Stimulated activated CD8-positive, alpha-beta memory T cell treated with anti-CD3 and anti-CD28 coated beads, Interleukin-7, amount 100 ng/mL, for 1 hour (primary cell): ENCODE results near the gene ELAC2.

Experiments
- DNase-seq, 2 donors: peaks; one replicate each; pipeline ENCODE4 v3.0.0-alpha.2; 2020; ENCODE audit warnings: low read depth in 2 of 2

ELAC2 gene

GRCh38 chr17:13017655-13018459 is at the start of gene ELAC2:
Gene ELAC2 (minus strand): TSS chr17:13018027. CDS start chr17:13017947, 80 bp downstream.
- DNase-seq, result peak; percentile 90 to 91

GRCh38 chr17:13065032-13065431 is 47.2 kb upstream of the ELAC2 start:
- DNase-seq, result no peak

- no peak for DNase-seq
Observed at GRCh38 chr17:13055131-13055530, 37.3 kb upstream of the ELAC2 start.

GRCh38 chr17:13054666-13055065 is 36.8 kb upstream of the ELAC2 start:
- no peak for DNase-seq

- DNase-seq, result no peak
Observed at GRCh38 chr17:13051915-13052314, 34.1 kb upstream of the ELAC2 start.

GRCh38 chr17:13047011-13047606 is 29.3 kb upstream of the ELAC2 start:
- DNase-seq, result no peak

GRCh38 chr17:13046361-13046760 is 28.5 kb upstream of the ELAC2 start:
- DNase-seq, result no peak

GRCh38 chr17:13044572-13045065 is 26.8 kb upstream of the ELAC2 start:
- no peak for DNase-seq

GRCh38 chr17:13038931-13039665 is 21.3 kb upstream of the ELAC2 start:
- no peak for DNase-seq

- no peak for DNase-seq
Observed at GRCh38 chr17:13036751-13037150, 18.9 kb upstream of the ELAC2 start.

GRCh38 chr17:13035420-13035819 is 17.6 kb upstream of the ELAC2 start:
- no peak for DNase-seq

- no peak for DNase-seq
Observed at GRCh38 chr17:13031718-13032350, 14.0 kb upstream of the ELAC2 start.

- DNase-seq, result peak in 1 of 2 donors; percentile 7
Observed at GRCh38 chr17:13030459-13031300, 12.9 kb upstream of the ELAC2 start.

- DNase-seq, result no peak
Observed at GRCh38 chr17:13030056-13030455, 12.2 kb upstream of the ELAC2 start.

- DNase-seq, result no peak
Observed at GRCh38 chr17:13029340-13029739, 11.5 kb upstream of the ELAC2 start.

- no peak for DNase-seq
Observed at GRCh38 chr17:13027246-13027645, 9.4 kb upstream of the ELAC2 start.

GRCh38 chr17:13025687-13026086 is 7.9 kb upstream of the ELAC2 start:
- no peak for DNase-seq

- no peak for DNase-seq
Observed at GRCh38 chr17:13025258-13025627, 7.4 kb upstream of the ELAC2 start.

GRCh38 chr17:13024526-13025257 is 6.9 kb upstream of the ELAC2 start:
- peak; percentile 32 to 36 for DNase-seq

- no peak for DNase-seq
Observed at GRCh38 chr17:13024016-13024415, 6.2 kb upstream of the ELAC2 start.
